NCI-H1436 (cell line): Measurements from ENCODE around the gene HSPB1.
"Not testable (repeated sequence)": the region's sequence is repeated elsewhere in the genome, so short reads cannot be mapped to it uniquely, and the experiment has no call there.

ENCODE experiments used
- DNase-seq: peaks from one replicate; lab custom pipeline; 2025; lab: John Stamatoyannopoulos, UW

Gene HSPB1

GRCh38 chr7:76302347-76303201 is at the start of gene HSPB1:
TSS of gene HSPB1 (plus strand) at chr7:76302673. CDS start at chr7:76302713, 40 bp downstream.
- DNase-seq = peak; percentile 81

GRCh38 chr7:76254781-76255180 is 47.7 kb upstream of the HSPB1 start:
- DNase-seq = no peak

DNA sequence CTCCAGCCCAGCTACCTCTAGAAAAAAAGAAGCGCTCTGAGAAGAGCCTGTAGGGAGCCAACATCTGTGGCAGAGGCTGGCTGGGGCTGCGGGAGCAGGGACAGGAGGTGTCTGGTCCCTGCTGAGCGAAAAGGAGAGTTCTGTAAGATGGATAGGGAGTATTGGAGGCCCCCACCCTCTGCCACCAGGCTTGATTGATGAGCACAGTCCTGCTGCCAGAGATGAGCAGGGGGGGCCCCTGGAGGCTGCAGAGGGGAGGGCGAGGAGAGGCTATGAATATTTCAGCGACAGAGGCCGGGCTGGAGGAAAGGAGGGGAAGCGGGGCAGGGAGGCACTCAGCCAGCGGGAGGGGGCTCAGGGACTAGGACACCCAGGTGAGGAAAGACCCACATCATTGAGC is 44.5 kb upstream of the HSPB1 start:
- no peak for DNase-seq

DNA sequence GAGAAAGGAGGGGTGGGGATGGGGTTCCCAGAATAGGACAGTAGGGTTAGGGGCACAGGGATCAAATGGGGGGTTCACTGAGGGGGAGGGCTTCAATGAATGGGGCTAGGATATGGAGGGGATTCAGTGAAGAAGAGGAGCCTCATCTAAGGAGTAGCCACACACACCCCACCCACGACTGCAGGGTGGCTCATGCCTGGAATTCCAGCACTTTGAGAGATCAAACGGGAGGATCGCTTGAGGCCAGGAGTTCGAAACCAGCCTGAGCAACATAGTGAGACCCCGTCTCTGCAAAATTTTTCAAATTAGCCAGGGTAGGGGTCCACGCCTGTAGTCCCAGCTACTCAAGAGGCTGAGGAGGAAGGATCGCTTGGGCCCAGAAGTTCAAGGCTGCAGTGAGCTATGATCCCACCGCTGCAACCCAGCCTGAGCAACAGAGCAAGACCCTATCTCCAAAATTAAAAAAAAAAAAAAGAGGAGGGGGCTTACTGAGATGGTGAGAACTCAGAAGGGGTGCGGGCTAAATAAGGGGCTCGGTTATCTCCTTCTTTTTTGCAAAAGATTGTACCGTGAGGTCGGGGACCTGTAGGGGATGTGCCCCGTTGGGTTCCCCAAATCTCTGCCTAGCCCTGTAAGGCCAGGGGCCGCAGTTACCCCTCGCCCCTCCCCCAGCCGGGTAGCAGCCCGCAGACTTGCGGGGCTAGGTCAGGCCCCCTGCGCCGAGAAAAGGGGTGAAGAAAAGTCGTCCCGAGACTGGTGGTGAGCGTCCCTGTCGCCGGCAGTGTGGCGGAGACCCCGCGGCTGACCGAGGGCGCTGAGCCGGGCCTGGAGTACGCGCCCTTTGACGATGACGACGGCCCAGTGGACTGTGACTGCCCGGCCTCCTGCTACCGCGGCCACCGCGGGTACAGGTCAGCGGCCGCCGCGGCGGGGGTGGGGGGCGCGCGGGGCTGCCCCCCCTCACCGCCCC is 43.1 kb upstream of the HSPB1 start:
- no peak for DNase-seq

- peak; percentile 94 for DNase-seq
Observed at GRCh38 chr7:76260171-76260703, 42.2 kb upstream of the HSPB1 start.

GRCh38 chr7:76261329-76261728 is 41.1 kb upstream of the HSPB1 start:
- no peak for DNase-seq

GRCh38 chr7:76261931-76262330 is 40.5 kb upstream of the HSPB1 start:
- no peak for DNase-seq

GRCh38 chr7:76262683-76263402 is 39.6 kb upstream of the HSPB1 start:
- DNase-seq = peak; percentile 52

DNA sequence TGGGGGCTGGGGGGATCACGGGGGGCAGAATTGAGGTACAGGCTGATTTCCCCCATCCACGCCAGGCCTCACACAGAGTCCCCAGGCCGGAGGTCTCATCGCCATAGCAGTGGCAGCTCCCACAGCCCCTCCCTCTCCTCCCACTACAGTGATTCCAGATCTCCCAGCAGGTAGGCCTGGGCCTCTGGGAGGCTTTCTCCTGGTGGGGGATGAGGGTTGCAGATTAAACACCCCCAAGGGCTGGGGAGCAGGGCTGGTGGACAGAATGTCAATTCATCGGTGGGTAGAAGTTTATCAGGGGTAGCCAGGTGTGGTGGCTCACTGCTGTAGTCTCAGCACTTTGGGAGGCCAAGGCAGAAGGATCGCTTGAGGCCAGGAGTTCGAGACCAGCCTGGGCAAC is 37.2 kb upstream of the HSPB1 start:
- DNase-seq = no peak

- no peak for DNase-seq
Observed at GRCh38 chr7:76267107-76267893, 35.2 kb upstream of the HSPB1 start.

- no peak for DNase-seq
Observed at GRCh38 chr7:76267894-76268183, 34.6 kb upstream of the HSPB1 start.

- no peak for DNase-seq
Observed at GRCh38 chr7:76268376-76268775, 34.1 kb upstream of the HSPB1 start.

DNA sequence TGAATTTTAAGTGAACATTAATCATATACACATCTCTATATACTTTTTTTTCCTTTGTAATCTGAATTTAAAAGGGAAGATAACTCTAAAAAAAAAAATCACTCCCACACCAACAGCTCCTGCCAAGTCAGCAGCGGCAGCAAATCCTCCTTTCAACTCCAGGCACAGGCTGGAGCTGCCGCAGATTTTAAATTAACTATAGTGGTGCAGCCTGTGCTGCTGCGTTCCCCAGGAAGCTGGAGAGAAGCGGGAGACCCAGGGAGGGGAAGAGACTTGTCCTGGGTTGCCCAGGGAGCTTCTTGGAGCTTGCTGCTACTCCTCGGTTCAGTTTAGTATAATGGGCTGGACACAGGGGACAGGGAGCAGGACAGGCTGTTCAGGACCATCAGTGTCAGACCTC is 32.6 kb upstream of the HSPB1 start:
- DNase-seq = no peak

GRCh38 chr7:76271384-76271783 is 31.1 kb upstream of the HSPB1 start:
- not testable (repeated sequence) for DNase-seq

DNA sequence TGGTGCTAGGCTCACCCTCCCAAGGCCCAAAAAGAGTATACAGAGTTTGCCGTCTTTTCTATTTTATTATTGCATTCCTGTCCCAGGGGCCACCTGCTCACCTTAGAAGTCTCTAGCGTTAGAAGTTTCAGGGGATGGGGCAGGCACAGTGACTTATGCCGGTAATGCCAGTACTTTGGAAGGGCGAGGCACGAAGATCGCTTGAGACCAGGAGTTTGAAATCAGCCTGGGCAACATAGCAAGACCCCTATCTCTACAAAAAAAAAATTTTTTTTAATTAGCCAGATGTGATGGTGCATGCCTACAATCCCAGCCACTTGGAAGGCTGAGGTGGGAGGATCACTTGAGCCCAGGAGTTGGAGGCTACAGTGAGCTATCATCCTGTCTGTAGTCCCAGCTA is 30.3 kb upstream of the HSPB1 start:
- no peak for DNase-seq

- no peak for DNase-seq
Observed at GRCh38 chr7:76272851-76273497, 29.5 kb upstream of the HSPB1 start.

GRCh38 chr7:76273503-76273902 is 29.0 kb upstream of the HSPB1 start:
- no peak for DNase-seq

DNA sequence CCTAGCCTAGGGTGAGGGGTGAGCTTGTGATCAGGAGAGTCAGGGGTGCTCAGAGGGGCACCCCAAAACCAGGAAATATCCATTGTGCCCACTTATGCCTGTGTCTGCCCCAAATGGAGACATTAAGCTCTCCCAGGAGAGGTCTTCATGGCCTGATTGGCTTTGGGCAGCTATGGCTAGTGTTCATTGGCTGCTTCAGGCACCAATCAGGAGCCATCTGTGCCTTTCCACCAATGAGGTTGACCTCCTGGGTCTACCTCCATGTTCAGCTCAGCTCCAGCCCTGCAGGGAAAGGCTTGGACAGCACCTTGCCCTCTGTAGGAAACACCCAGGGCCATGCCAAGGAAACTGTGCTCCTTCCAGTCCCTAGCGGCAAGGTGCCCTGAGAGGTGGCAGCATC is 23.9 kb upstream of the HSPB1 start:
- no peak for DNase-seq

GRCh38 chr7:76280408-76280807 is 22.1 kb upstream of the HSPB1 start:
- no peak for DNase-seq

GRCh38 chr7:76281006-76281705 is 21.3 kb upstream of the HSPB1 start:
- DNase-seq = no peak
